ENCODE data around the gene GALNT10.

GALNT10 gene

DNA sequence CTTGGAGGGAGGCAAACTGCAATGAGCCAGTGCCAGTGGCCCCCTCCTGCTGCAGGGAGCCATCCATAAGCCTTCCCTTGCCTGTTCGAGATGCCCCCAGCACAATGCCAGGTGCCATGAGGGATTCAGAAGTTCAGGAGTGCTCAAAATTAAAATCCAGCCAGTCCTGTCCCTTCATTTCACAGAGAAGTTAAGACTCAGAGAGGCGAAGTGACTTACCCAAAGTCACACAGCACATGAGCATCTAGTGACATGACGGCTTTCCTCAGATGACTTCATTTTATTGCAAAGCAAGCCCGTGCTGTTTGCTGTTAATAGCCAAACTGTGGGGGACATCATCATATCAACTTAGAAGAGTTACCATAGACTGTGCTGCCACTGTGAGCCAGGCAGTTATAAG lies 185.9 kb downstream of the GALNT10 start:
- DNase-seq (ENCODE audit: low read depth), result no peak

DNA sequence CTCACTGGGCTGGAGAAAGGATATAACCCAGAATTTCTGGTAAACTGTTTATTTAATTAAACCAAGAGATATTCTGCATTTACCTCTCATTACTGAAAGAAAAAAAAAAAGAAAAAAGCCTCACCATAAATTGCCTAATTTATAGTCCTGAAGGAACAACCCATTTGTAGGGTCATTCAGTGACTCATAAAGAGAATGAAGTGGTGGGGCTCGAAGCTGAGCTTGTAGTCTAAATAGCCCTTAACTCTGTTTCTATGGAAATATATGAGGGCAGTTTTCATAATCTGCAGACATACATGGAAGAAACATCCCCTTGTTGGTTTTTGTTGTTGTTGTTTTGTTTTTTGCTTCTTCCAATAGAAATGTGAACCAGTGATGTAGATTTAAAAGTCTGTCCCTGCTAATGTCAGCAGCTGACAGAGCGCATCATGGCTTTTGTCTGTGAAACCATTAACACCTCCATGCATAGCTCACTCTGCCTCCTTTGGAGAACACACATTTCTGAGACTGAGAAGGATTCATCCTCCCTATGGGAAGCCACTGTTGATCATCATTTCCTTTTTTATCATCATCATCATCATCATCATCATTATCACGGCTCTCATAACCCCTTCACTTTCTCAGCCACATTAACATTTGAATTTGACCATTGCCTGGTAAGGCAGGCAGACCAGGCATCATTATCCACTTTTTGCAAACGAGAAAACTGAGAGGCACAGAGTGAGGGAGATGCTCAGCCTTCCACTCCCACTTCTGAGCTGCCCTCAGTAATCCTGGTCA lies 187.4 kb downstream of the GALNT10 start:
- DNase-seq (ENCODE audit: low read depth), result no peak

DNA sequence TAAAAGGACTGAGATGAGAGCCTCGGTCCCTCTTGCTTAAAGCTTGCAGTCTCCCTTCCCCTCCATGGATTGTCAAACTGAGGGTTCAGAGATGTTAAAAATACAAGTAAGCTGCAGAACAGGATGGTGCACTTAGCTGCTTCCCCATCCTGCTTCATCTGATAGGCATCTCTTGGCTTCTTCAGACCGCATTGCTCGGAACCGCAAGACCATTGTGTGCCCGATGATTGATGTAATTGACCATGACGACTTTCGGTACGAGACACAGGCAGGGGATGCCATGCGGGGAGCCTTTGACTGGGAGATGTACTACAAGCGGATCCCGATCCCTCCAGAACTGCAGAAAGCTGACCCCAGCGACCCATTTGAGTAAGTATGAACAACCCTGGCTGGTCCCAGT lies 189.7 kb downstream of the GALNT10 start:
- no peak for DNase-seq (ENCODE audit: low read depth)

DNA sequence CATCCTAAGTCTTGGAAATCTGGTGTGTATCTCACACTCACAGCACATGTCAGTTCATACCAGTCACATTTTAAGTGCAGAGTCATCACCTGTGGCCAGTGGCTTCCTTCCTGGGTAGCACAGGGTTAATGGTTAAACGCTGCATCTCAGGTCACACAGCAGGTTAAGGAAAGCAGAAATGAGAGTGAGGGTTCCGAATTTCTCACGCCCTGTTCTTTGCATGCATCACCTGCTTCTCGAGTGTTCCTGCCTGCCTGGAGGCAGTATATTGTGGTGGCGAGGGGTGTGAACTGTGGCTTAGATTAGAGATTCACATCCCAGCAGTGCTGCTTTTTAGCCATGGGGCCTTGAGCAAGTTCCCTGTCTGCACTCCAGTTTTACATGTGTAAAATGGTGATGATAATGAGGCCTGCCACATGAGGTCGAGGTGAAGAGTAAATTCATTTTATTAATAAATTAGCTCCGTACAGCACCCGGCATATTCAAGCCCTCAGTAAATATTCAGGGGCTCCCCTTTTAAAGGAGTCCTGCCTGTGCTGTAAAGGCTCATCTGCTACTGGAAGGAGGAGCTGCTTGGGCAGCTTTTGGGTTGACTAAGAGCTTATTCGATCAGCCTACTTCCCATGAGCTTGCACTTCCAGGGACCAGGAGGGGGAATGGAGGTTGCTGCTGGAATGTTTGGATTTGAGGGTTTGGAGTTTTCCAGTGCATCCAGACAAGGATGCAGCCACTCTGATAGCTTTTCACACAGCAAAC lies 194.1 kb downstream of the GALNT10 start:
- no peak for DNase-seq (ENCODE audit: low read depth)

DNA sequence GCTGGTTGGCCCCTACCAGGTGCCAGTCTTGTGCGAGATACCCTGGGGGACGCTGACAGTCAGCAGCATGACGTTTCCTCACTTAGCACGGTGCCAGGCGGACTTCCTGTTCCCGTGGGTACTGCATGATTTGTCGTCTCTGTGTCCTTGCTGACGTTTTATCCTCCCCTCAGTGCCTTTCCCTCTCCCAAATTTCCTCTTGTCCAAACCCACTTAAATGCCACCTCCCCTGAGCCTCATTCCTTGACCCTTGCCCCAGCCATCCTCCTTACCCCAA lies 194.6 kb downstream of the GALNT10 start:
- DNase-seq (ENCODE audit: low read depth), result no peak

DNA sequence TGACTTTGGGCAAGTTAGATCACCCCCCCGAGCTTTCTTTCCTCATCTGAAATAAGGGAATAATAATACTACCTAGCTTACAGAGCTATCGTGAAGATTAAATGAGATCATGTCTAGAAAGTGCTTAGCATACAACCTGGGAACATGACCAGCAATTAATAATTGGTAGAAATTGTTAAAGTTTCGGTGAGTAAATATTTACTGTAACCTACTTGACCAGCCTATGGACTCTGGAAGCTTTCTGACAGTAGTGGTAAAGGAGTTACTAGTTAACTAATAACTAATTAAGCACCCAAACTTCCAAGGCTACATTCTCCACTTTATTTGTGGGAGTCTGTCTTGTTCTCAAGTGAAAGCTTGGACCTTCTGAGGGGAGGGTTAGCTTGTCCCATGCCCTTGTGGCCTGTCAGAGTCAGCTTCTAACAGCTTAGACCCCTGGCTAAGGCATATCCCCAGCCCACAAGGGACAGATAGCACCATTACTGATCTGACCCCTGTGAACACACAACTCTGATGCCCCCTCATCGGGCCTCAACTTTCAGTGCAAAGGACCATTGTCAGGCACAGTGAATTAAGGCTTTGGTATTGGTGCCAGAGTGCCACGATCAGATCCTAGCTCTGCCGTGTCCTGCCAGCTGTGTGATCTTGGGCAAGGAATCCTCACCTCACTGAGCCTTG lies 196.6 kb downstream of the GALNT10 start:
- DNase-seq (ENCODE audit: low read depth), result no peak

DNA sequence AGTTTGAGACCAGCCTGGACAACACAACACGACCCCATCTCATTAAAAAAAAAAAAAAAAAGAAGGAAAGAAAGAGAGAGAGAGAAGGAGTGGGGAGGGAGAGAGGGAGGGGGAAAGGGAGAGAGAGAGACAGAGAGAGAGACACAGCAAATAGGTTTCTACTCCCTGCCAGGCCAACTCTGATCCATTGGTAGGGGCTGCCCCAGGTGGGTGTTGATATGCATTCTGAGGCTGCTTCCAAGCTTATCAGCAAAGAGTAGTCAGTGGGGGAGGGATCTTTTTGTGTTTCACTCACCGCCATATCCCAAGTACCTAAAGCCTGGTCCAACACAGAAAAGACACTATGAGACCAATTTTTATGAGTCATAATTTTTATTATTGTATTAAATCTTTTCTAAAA lies 198.3 kb downstream of the GALNT10 start:
- DNase-seq (ENCODE audit: low read depth), result no peak

DNA sequence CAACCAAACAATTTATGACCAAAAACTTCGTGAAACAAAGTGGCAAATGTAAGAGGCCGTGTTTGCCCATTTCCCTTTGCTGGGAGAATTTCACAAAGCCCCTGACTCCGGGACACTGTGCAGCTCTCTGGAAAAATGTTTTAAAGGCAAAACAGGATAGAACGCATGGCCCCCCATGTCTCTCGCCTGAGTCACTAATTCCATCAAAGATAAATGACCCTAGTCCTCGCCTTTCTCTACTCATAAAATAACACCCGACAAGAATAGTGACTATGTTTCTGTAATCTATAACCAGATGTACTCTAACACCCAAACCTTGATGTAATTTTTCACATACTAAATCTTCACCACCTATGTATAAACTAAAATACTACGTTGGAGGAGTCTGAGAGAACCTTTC lies 199.6 kb downstream of the GALNT10 start:
- peak; percentile 74 for DNase-seq (ENCODE audit: low read depth)

DNA sequence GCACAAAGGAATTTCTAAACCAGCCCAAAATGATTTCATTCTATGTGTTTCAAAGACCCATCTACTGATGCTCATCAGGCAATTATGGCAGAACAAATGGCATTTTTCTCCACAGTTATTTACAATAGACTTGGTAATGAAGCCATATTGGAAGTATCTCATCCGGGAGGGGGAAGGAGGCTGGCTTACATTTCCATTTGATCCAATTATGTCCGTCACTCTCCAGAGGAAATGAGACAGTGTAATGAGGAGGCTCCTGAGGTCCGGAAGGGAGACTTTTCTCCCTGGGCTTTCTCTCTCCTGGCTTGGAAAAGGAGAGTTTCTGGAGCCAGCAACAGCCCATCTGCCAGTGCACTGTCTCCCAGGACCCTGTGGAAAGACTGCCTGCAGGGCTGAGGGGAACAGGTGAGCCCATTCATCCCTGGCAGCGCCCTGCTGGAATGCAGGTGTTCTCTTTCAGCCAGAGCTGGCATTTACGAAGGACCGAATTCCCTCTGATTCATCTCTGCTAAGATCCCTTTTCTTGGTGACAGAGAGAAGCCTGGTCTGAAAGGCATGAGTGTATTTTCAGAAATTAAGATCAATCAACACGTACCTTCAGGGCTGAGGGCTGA lies 200.3 kb downstream of the GALNT10 start:
- DNase-seq (ENCODE audit: low read depth), result no peak

DNA sequence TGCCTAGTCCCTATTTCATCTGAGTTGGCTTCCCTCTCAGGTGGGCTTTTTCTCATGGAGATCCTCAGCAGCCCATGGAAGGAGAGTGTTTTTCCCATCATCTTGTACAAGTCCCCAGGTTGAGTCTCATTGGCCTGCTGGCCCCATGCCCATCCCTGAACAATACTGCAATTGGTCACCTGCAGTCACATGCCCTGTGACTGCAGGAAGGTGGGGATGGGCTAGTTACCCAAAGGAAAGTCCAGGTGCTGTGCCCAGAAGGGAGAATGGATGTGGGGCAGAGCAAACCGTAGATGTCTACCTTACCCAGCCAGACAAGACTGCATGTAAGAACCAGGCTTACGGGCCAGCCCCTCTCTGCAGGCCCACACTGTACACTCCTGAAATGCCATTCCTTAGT lies 201.3 kb downstream of the GALNT10 start:
- no peak for DNase-seq (ENCODE audit: low read depth)

DNA sequence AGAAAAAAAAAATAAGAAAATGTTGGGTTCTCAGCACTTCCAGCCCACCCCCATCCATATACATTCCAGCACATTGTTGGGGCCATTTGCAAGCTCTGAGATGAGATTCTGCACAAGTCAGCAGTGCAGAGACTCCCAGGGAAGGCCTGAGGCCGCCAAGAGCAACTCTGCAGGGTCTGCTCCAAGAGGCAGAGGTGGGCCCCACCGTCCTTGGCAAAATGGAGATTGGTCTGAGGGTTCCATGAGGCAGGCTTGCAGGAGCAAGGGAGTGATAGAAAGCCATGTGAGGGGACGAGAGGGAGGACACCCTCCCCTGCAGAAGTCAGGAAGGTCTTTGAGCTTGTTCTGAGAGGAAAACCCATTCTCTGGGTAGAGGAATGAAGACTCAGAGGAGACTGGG lies 203.3 kb downstream of the GALNT10 start:
- no peak for DNase-seq (ENCODE audit: low read depth)

DNA sequence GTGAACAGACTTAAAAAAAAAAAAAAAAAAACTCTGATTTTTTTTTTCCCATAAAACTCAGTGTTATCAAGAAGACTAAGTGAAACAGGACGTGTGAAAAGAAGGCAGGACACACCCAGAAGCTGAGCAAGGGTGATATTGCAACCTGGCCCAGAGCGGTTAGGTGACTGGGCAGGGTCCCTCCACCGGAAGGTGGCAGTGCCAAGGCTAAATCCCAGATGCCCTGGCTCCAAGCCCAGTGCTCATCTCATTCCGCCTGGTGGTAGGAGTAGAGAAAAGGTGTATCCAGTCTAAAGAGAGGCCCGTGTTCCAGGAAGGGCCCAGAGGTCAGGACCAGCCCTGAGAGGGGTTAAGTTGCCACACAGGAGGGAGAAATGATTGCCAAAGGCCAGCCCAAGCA lies 203.8 kb downstream of the GALNT10 start:
- no peak for DNase-seq (ENCODE audit: low read depth)

DNA sequence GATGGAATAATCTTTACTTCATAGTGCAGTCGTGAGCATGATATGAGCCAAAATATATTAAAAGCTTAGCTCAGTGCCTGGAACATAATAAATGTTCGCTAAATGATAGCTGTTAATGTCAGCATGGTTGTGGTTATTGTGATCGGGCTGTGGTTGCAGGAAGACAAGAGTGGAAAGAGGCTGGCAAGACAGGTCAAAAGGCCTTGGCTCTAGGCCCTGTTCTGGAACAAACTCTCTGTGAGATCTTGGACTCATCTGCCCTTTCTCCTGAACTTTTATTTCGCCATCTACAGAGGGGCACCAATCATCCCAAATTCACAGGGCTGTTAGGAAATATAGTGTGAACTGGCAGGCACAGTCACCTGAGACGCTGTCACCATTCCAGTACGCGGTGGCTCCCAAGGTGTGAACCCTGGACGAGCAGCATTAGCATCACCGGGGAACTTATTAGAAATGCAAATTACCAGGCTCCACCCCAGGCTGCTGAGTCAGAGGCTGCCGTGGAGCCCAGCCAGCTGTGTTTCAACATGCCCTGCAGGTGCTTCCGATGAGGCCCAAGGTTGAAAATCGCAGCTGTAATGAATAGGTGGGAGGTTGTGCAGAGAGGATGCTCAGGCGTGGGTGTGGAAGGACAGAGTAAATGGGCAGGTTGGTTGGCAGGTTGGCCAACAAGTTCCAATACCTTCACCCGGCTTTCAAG lies 205.0 kb downstream of the GALNT10 start:
- DNase-seq (ENCODE audit: low read depth), result peak; percentile 71

DNA sequence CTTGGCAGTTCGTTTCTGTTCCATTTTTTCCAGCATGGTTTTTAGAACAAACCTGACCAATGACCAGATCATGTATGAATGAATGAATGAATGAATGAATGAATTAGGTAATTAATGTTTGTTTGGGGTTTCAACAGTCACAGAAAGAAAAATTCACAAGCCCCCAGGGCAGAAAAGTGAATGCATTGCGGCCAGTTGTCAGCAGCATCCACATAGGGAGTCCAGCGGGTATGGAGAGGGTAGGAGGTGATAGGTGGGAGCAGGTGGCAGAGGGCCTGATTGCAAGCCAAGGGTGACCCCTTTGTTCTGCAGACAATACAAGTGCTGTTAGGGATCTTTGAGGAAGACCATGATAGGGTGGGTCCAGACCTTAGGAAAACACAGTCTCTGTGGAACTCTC lies 205.6 kb downstream of the GALNT10 start:
- DNase-seq (ENCODE audit: low read depth), result no peak

DNA sequence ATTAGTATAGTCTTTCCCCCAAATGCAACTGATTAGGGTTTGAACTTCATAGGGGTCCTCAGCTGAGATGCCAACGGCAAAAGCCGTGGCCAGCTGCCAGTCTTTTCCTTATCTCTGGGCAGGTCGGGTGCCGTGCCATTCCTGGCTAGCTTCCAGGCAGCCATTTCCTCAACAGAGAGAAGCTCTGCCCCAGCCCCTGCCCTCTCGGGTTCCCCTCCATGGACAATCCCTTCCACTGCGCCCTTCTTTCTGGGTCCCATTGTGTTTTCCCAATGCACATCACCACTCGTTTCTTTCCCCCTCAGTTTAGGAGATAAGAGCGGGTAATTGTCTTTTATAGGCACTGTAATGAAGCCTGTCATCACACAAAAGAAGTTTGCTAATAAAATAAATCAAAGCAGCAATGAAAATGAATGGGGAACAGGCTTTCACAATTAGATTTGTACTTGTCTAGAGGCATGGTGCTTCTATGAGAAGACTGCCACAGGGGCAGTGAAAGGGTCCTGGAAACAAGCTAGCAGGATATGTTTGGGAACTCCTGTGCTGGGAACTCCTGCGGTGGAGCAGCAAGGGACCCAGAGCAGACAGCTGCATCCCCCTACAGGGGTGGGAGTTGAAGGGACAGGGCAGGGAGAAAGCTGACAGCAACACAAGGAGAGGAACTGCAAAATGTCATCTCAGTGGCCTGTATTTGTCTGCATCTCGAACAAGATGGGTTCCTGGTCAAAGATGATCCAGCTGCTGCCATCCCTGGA lies 207.3 kb downstream of the GALNT10 start:
- no peak for DNase-seq (ENCODE audit: low read depth)

DNA sequence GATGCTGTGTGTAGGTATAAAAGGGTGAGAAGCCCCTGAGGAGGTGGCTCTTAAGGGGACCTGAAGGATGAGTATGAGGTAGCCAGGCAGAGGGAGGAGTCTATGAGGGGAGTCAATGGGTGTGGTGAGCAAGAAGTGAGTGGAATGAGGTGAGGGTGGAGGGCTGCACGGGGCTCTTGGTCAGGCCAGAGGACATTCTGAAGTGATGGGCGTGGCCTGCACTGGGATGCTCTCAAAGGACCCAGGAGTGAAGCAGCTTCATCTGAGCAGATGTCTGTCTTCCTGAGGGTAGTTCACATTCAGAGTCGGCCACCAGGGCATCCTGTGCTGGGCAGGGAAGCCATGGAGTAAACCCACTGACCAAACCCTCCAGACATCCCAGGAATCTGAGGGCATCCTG lies 210.1 kb downstream of the GALNT10 start:
- no peak for DNase-seq (ENCODE audit: low read depth)

DNA sequence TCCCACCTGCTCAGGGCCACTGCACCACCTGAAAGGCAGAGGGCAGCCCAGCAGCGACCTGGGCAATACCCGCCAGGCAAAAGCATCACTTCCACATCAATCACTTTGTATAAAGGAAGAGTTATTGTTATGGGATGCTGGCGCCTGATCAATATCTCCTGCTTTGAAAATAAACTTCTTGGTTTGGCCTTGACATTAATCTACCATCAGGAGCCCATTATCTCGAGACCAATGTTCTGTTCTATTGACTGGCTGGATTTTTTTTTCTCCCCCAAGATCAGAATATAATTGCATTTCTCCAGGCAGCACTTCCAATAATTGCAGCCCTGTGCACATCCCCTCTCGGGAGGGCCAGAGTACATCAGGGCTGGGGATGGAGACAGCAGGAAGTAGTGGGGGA lies 210.8 kb downstream of the GALNT10 start:
- no peak for DNase-seq (ENCODE audit: low read depth)

DNA sequence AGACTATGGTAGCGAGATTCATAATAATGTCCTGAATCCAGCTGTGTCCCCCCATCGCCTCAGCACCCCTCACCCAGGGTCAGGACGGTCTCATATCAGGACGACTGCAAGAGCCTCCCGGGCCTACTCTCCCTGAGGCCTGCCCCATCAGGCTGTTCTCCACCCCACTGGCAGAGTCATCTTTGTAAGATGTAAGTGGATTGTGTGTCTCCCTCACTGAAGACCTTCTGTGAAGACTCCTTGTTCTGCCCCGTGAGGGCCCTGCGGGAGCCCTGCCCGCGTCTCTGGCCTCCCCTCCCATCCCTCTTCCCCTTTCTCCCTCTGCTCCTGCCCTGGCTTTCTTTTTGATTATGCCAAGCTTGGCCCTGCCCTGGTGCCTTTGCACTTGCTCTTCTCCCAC lies 211.4 kb downstream of the GALNT10 start:
- no peak for DNase-seq (ENCODE audit: low read depth)

DNA sequence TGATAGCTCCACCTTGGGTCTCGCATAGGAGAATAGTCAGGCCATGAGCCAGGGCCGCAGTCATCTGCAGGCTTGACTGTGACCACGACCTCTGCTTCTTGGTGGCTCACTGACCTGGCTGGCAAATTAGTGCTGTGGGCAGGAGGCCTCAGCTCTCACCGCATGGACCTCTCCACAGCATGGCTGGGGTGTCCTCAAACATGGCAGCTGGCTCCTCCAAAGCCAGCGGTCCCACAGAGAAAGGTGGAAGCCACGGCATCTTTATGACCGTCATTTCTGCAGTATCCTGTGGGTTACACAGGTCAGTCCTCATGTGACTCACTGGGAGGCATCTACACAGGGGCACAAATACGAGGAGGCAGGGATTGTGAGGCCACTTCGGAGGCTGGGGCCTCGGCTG lies 212.1 kb downstream of the GALNT10 start:
- DNase-seq (ENCODE audit: low read depth), result no peak

DNA sequence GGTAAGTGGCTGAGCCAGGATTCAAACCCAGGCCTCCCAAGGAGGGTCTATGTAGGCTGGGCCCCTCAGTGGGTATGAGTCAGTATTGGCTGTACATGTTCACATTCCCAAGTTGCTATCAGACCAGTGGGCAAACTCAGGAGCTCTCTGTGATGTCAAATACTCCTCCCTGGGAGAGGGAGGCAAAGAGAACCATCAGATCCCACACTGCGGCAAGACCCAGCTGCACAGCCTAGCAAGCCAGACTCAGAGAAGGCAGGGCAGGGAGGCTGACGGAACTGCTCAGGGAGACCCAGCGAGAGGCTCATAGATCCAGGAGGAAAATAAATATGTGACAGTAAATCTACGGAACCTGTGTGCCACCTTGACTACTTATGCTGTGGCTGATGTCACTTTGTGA lies 212.7 kb downstream of the GALNT10 start:
- DNase-seq (ENCODE audit: low read depth), result peak; percentile 43

DNA sequence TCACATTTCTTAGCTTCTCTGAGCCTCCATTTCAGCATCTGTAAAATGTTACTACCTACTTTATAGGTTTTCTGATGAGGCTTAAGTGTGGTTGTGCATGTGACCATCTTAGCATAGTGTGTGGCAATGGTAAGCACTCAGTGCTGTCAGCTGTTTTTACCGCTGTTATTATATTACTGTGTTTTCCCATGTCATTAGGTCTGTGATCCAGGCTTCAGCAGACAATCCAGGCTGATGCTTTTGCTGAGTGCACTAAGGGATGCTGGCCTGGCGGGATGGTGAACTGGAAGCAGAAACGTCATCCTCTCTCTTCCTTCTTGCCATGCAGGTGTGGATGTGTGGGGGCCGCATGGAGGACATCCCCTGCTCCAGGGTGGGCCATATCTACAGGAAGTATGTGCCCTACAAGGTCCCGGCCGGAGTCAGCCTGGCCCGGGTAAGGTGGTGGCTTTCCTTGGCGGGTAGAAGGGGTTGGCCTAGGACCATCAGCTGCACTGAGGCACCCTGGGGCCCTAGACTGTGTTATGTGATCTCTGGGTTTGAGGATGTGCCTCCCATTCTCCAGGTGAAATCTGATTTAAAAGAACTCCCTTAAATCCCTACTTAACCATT lies 213.3 kb downstream of the GALNT10 start:
- DNase-seq (ENCODE audit: low read depth), result peak; percentile 45
